WI38 (cell line): Measurements from ENCODE around the gene HDAC4.

Experiments used
- H3K4me3 ChIP-seq: 2 replicates; pipeline ENCODE4 v1.5.1; 2011; ENCODE audit warnings: low read depth, mild to moderate bottlenecking, control low read depth, low read length
- TF ChIP-seq, protein P1 (sequence below): IDR thresholded peaks from 2 replicates; pipeline ENCODE4 v1.5.1; 2012; ENCODE audit warnings: low read depth, mild to moderate bottlenecking, control low read depth, low read length

The HDAC4 gene

GRCh38 chr2:239261796-239262483 lies 138.9 kb downstream of the HDAC4 start:
- H3K4me3 ChIP-seq: no peak overlapping the region
- TF ChIP-seq, protein P1, sequence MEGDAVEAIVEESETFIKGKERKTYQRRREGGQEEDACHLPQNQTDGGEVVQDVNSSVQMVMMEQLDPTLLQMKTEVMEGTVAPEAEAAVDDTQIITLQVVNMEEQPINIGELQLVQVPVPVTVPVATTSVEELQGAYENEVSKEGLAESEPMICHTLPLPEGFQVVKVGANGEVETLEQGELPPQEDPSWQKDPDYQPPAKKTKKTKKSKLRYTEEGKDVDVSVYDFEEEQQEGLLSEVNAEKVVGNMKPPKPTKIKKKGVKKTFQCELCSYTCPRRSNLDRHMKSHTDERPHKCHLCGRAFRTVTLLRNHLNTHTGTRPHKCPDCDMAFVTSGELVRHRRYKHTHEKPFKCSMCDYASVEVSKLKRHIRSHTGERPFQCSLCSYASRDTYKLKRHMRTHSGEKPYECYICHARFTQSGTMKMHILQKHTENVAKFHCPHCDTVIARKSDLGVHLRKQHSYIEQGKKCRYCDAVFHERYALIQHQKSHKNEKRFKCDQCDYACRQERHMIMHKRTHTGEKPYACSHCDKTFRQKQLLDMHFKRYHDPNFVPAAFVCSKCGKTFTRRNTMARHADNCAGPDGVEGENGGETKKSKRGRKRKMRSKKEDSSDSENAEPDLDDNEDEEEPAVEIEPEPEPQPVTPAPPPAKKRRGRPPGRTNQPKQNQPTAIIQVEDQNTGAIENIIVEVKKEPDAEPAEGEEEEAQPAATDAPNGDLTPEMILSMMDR: no peak

GRCh38 chr2:239261356-239261755 lies 139.5 kb downstream of the HDAC4 start:
- TF ChIP-seq, protein P1: no peak

GRCh38 chr2:239260546-239261327 lies 140.1 kb downstream of the HDAC4 start:
- TF ChIP-seq, protein P1: no peak
- H3K4me3 ChIP-seq: no peak overlapping the region

More at GRCh38 chr2:239261356-239261755, 139.5 kb downstream of the HDAC4 start:
- H3K4me3 ChIP-seq: no peak overlapping the region

- TF ChIP-seq, protein P1: no peak
- H3K4me3 ChIP-seq: no peak overlapping the region
Measured at GRCh38 chr2:239259603-239260298, 141.1 kb downstream of the HDAC4 start.

DNA sequence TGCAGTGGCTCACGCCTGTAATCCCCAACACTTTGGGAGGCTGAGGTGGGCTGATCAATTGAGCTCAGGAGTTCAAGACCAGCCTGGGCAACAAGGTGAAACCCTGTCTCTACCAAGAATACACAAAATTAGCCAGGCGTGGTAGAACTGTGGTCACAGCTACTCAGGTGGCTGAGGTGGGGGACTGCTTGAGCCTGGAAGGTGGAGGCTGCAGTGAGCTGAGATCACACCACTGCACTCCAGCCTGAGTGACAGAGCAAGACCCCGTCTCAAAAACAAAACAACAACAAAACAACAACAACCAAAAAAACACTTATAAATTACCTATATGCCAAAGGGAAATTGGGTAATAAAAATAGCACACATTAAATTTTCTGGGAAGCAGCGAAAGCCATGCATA lies 141.6 kb downstream of the HDAC4 start:
- H3K4me3 ChIP-seq: no peak overlapping the region
- TF ChIP-seq, protein P1: no peak

DNA sequence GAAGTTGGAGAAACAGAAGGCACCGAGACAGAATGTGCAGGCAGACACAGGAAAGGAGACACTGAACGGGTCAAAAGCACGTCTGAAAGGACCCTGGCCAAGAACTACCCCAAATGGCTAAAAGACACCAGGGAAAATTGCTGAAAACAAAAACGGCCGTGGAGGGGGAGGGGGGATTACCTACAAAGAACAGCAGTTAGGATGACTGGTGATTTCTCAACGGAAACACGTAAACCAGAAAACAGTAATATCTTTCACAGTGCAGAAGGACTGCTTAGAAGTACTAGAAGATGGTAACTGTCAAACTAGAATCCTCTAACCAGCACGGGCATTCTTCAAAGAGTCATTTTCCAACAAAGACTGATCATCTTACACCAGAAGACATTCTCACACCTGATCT lies 142.6 kb downstream of the HDAC4 start:
- no peak overlapping the region for H3K4me3 ChIP-seq
- TF ChIP-seq, protein P1: no peak
